Muscle of back (tissue), 11 donors: Measurements from ENCODE around the gene INPP4B. TPM values are rescaled to one million over a fixed set of nuclear protein-coding genes. Genes with fewer than 3 reads are reported as not detected.
"Not testable (repeated sequence)": the region's sequence is repeated elsewhere in the genome, so short reads cannot be mapped to it uniquely, and the experiment has no call there.

Experiments
- DNase-seq, 3 donors: peaks; one replicate each; pipeline versions ENCODE4 v3.0.0 to v3.0.0-alpha.2; 2013
- polyA plus RNA-seq, 10 donors: library from polyadenylated mRNA; unstranded; fragments of 120-200 nt; gene quantifications; one replicate each; pipeline ENCODE4 v1.2.1, GENCODE V29; 2013; ENCODE audit not compliant: insufficient read length in 10 of 10

INPP4B gene
- polyA plus RNA-seq, 10 donors, result 24.9 to 49.1 (median 31.6) TPM

- DNase-seq, result no peak
Observed at GRCh38 chr4:142092941-142093340, 753.2 kb downstream of the INPP4B start.

- peak in 2 of 3 donors; percentile 25 to 79 for DNase-seq
Observed at GRCh38 chr4:142091691-142092182, 754.4 kb downstream of the INPP4B start.

- peak; percentile 21 to 70 (median 42) for DNase-seq
Observed at GRCh38 chr4:142091085-142091513, 755.0 kb downstream of the INPP4B start.

DNA sequence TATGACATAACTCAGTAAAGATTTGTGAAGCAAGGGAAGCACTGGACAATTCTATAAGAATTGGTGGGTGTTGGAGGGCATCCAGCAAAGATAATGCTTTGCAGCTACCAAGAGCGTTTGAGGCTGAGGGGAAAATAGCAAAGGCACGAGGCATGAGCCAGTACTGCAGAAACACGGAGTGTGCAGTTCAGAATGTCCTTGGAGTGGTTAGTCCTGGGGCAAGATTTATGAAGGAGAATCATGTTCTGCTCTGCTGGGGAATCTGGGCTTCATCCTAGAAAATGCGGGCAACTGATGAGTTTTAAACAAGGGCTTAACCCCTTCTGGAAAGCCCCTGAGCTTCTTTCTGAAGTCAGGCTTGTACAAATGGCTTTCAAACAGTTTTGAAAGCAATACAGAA lies 757.2 kb downstream of the INPP4B start:
- DNase-seq, result peak; percentile 4 to 23 (median 13)

DNA sequence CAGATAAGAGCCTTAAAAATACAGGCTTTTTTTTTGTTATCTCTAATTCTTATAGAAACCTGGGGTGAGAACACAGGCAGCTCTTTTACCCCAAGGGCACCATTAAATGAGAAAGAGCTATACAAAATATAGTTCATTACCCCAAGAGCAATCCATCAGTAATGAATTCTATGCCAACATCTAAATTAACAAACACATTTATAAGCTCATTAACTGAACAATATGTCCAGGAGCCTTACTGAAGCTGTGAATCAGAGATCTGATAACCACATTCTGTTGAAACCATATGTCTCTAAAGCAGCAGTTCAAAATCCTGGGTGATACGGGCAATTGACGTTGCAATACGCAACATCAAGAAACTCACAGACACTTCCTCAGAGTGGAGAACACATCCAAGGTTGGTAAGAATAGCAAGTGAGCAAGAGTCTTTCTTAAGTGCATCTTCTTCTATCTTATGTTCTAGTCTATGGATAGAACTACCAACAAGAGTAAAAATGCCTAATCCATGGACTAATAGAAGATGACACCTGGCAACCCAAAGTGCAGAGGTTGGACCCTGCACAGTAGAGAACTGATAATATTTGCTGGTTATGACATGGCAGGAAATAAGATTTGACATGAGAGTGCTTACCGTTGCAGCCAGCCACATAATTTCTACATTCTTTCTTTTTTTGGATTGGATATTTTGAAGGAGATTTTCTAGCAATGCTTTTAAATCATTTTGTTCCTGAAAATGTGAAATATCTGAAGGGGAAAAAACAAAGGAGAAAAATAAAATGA lies 760.4 kb downstream of the INPP4B start:
- DNase-seq, result no peak

DNA sequence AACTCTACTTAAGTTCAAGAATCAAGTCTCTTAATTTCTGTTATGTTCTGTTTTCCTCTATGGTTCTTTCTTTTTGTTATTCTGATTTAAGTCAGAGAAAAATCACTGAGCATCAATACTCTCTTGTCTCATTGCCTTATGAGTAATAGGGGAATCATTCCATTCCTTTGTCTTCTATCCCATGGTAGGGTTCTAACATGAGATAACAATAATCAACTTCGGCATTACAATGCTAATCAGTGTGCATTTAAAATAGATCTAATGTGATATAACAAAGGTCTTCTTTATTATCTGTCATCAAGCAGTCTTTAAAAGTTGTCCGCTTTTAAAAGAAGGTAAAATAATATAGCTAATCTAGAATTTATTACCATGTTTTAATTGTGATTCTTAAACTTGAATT lies 762.8 kb downstream of the INPP4B start:
- no peak for DNase-seq

- DNase-seq, result no peak
Observed at GRCh38 chr4:142081025-142081424, 765.1 kb downstream of the INPP4B start.

DNA sequence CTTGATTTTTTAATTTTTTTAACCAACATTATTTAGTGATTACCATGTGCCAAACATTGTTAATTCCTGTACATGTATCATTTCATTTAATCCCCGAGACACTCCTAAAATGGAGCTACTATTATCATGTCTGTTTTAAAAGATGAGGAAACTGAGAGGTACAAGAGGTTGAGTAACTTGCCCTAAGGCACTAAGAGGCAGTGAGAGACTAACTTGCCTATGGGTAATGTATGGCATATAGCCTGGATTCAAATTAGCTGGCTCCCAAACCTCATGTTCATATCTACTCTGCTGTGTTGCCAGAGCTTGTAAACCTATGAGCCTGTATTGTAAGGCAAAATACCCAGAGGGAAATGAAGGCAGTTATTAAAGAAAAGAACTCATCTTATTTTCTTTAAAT lies 766.1 kb downstream of the INPP4B start:
- DNase-seq, result no peak

DNA sequence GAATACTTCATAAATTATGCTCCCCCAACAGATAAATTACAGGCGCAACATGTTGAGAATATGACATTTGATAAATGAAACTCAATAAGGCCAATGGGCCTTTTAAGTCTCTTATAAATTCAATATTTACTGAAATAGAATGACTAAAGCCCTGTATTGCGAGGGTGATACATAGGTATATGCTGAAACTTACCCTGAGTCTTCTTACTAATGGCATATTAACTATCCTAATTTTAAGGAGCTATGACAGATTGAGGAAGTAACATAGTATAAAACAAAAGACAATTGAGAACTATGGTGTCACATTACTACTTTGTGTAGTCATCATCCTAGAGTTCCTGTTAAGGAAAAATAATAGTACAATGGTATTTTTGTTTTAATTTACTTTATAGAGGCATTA lies 769.1 kb downstream of the INPP4B start:
- no peak for DNase-seq

- DNase-seq, result not testable (repeated sequence)
Observed at GRCh38 chr4:142068304-142068703, 777.8 kb downstream of the INPP4B start.

DNA sequence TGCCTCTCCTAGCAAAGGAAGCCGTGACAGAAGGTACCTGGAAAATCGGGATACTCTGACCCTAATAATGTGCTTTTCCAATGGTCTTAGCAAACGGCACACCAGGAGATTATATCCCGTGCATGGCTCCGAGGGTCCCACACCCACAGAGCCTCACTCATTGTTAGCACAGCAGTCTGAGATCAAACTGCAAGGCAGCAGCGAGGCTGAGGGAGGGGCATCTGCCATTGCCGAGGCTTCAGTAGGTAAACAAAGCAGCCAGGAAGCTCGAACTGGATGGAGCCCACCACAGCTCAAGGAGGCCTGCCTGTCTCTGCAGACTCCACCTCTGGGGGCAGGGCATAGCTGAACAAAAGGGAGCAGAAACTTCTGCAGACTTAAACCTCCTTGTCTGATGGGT lies 779.5 kb downstream of the INPP4B start:
- not testable (repeated sequence) for DNase-seq

DNA sequence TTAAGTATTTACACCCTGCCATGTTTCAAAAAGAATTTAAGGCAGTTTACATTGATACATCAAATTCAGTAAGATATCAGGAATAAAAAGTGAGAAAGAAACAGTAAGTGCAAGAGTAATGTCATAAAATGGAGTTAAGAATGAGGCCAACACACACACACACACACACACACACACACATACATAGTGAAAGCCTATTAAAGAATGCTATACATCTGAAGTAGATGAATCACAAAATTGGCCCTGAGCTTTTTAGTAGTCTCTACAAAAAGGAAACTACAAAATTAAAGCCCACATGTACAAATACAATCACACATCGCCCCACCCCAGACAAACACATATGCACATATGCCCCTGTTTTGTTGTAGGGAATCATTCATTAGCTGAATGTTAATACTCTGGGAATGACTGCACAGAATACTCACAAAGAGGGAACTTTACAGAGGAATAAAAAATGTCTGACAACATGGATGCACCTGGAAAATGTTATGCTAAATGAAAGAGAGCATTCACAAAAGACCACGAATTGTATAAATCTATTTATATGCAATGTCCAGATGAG lies 780.9 kb downstream of the INPP4B start:
- DNase-seq, result no peak

DNA sequence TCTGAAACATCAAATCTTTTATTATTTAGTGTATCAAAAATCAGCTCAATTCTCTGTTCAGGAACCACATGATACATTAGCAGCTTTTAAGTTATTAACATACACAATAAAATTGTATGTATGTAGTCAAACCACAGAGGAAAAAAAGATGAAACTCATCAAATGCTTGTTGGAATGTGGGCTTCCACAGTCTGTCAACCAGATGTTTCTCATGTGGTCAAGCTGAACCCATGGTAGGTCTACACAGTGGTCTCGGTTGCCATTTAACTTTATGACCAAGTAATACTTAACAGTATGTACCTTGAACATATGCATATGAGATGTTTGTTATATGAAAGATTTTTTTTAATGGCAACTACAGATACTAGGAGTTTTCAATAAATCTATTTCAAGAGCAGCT lies 781.9 kb downstream of the INPP4B start:
- no peak for DNase-seq

DNA sequence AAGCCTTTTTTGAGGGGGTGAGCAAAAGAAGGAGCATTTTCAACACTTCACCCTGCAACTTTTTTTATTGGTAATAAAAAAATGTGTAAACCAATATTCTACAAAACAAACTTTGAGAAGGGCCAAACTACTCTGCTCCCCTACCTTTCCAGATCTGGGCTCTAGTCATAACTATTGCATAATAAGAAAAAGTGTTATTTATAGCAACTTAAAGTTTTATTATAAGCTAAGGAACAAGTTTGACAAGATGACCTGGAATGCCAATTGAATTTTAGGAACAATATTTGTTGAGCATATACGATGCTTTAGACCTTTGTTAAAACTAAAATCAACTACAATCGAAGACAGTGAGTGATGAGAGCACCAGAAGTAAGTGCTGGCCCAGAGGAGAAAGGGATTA lies 800.1 kb downstream of the INPP4B start:
- DNase-seq, result no peak

DNA sequence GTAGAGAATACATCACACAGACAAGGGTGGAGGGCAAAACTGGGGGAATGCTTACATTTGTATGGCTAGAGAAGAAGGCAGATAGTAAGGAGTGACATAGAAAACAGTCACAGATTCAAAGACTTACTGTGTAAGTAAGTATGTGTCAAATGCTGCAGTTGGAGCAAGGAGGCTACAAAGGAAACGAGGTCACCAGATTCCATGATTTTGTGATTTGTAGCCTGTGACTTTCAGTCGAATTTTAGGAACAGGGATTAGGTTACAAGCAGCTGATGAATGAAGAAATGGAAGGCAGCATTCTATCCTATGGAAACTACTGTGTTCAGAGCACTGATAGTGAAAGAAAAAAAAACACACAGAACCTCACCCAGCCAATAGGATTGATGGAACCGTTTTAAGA lies 801.8 kb downstream of the INPP4B start:
- DNase-seq, result no peak

- no peak for DNase-seq
Observed at GRCh38 chr4:142043509-142043908, 802.6 kb downstream of the INPP4B start.

DNA sequence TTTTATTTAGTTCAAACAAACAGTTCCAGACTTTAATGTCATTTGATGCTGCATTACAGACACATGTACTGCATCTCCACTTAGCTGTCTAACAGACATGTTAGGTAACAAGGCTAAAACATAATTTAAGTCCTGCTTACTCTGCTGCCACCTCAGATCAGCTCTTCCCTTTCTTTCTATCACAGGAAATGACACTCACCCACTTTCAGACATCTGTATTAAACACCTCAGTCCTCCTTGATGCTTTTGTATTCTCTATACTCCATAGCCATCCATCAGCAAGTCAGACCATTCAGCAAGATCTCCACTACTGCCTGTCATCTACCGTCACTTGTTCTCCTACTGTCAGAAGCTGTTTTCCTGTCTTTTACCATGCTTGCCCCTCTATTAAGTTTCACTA lies 804.3 kb downstream of the INPP4B start:
- DNase-seq, result no peak

GRCh38 chr4:142040043-142040442 lies 806.1 kb downstream of the INPP4B start:
- no peak for DNase-seq

DNA sequence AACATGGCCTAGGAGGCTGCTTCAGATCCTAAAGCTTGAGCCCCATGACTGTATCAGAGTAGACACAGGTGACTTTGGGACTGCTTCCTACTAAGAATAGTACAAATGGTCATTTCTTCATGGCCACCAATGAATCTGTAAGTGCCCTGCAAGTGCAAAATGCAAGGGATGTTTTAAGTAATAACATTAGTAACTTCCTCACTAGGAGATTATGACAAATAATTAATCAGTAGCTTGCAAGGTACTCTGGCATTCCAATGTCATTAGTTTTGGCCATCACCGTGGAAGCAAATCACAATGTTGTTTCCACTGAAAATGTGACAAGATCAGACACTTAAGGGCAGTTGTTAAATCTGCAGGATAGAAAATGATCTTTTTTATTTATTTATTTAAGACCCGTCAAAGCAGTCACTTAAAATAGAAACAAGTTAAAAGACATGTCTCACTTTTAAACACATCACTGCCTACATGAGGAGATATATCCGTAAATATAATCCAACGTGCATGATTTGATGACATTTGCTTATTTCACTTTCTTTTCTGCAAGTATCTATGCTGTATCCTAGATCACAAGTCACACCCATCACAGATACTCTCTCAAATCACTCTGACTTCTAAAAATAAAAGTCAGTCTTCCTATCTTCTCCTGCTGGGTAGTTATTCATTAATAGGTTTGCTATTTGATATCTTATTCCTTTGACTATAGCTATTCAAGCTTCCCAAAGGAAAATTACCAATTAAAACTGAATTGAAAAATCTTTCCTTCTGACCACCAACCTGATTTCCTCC lies 809.1 kb downstream of the INPP4B start:
- no peak for DNase-seq

DNA sequence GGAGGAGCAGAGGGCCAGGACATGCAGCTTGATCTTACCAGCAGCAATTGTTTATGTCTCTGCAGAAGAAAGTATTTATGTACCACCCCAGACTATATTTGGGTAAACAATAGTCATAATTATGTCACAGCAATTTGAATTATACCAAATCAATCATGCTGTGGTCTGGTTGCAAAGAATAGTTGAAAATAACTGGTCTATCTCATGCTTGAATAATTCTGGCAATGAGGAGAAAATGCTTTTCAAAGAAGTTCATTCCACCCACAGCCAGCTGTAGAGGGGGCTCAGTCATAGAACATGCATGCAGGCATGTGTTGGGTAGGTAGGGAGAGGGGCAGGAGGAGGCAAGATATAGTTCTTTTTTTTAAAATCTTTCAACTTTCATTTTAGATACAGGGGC lies 810.5 kb downstream of the INPP4B start:
- no peak for DNase-seq

GRCh38 chr4:142034101-142034500 lies 812.0 kb downstream of the INPP4B start:
- DNase-seq, result no peak

GRCh38 chr4:142030010-142030409 lies 816.1 kb downstream of the INPP4B start:
- no peak for DNase-seq

- DNase-seq, result no peak
Observed at GRCh38 chr4:142021761-142022160, 824.3 kb downstream of the INPP4B start.
